H9 (cell line): ENCODE measurements around the gene MYOM3. TPM values are rescaled to one million over a fixed set of nuclear protein-coding genes. Genes with fewer than 3 reads are reported as not detected.

ENCODE experiments used
- DNase-seq: peaks from one replicate; pipeline ENCODE4 v3.0.0-alpha.2; 2017
- H2AFZ ChIP-seq: one replicate; pipeline ENCODE4 v1.6.1; 2013; ENCODE audit warnings: mild to moderate bottlenecking, low read length, control low read depth, moderate library complexity
- H2AK5ac ChIP-seq: 2 replicates; pipeline ENCODE4 v1.6.1; 2013; ENCODE audit warnings: low read length, control low read depth, mixed read lengths; ENCODE audit not compliant: insufficient read length
- H2BK120ac ChIP-seq: one replicate; pipeline ENCODE4 v1.6.1; 2013; ENCODE audit warnings: low read depth, mild to moderate bottlenecking, low read length, control low read depth, inconsistent platforms; ENCODE audit not compliant: poor library complexity, severe bottlenecking
- H2BK12ac ChIP-seq: 2 replicates; pipeline ENCODE4 v1.6.1; 2013; ENCODE audit warnings: low read length, control low read depth, mixed read lengths, low read depth; ENCODE audit not compliant: insufficient read length
- H2BK15ac ChIP-seq: 2 replicates; pipeline ENCODE4 v1.6.1; 2013; ENCODE audit warnings: low read depth, low read length, control low read depth
- H2BK20ac ChIP-seq: one replicate; pipeline ENCODE4 v1.6.1; 2013; ENCODE audit warnings: low read depth, mild to moderate bottlenecking, low read length, control low read depth, inconsistent platforms; ENCODE audit not compliant: poor library complexity, severe bottlenecking
- H2BK5ac ChIP-seq: 2 replicates; pipeline ENCODE4 v1.6.1; 2013; ENCODE audit warnings: low read length, control low read depth, mixed read lengths; ENCODE audit not compliant: insufficient read length
- H3K14ac ChIP-seq: 2 replicates; pipeline ENCODE4 v1.6.1; 2013; ENCODE audit warnings: low read length, control low read depth; ENCODE audit not compliant: insufficient read depth
- H3K18ac ChIP-seq: 2 replicates; pipeline ENCODE4 v1.6.1; 2013; ENCODE audit warnings: low read depth, mild to moderate bottlenecking, mixed read lengths, low read length, control low read depth; ENCODE audit not compliant: insufficient read length
- H3K23ac ChIP-seq: 2 replicates; pipeline ENCODE4 v1.6.1; 2013; ENCODE audit warnings: low read length, control low read depth, mixed read lengths, low read depth; ENCODE audit not compliant: insufficient read length
- H3K23me2 ChIP-seq: 2 replicates; pipeline ENCODE4 v1.6.1; 2013; ENCODE audit warnings: low read depth, mild to moderate bottlenecking, mixed read lengths, low read length, control low read depth; ENCODE audit not compliant: insufficient read length, poor library complexity, severe bottlenecking
- H3K27ac ChIP-seq: 2 replicates; pipeline ENCODE4 v1.5.1; 2013; ENCODE audit warnings: low read length, control low read depth, mixed read lengths, low read depth; ENCODE audit not compliant: insufficient read length
- H3K27me3 ChIP-seq: 2 replicates; pipeline ENCODE4 v1.6.1; 2013; ENCODE audit warnings: low read length, control low read depth, inconsistent platforms; ENCODE audit not compliant: insufficient read depth
- H3K4ac ChIP-seq: 2 replicates; pipeline ENCODE4 v1.6.1; 2013; ENCODE audit warnings: low read depth, mild to moderate bottlenecking, control low read depth, inconsistent platforms, low read length, moderate library complexity
- H3K4me1 ChIP-seq: 2 replicates; pipeline ENCODE4 v1.6.1; 2013; ENCODE audit warnings: low read length, control low read depth, inconsistent platforms; ENCODE audit not compliant: insufficient read depth
- H3K4me2 ChIP-seq: 2 replicates; pipeline ENCODE4 v1.6.1; 2013; ENCODE audit warnings: low read length, control low read depth, mixed read lengths; ENCODE audit not compliant: insufficient read length, insufficient read depth
- H3K56ac ChIP-seq: 2 replicates; pipeline ENCODE4 v1.6.1; 2013; ENCODE audit warnings: low read depth, mild to moderate bottlenecking, mixed read lengths, low read length, control low read depth; ENCODE audit not compliant: insufficient read length
- H3K79me1 ChIP-seq: 2 replicates; pipeline ENCODE4 v1.6.1; 2013; ENCODE audit warnings: low read depth, mild to moderate bottlenecking, moderate library complexity, low read length, control low read depth, inconsistent platforms; ENCODE audit not compliant: insufficient read depth, poor library complexity, severe bottlenecking
- H3K79me2 ChIP-seq: 2 replicates; pipeline ENCODE4 v1.6.1; 2013; ENCODE audit warnings: low read length, control low read depth, inconsistent platforms; ENCODE audit not compliant: insufficient read depth
- H3K9ac ChIP-seq: 2 replicates; pipeline ENCODE4 v1.6.1; 2013; ENCODE audit warnings: low read length, control low read depth, mixed read lengths; ENCODE audit not compliant: insufficient read length; ENCODE audit errors: extremely low read depth
- H3K9me3 ChIP-seq: one replicate; pipeline ENCODE4 v1.6.1; 2013; ENCODE audit warnings: low read depth, low read length, inconsistent platforms; ENCODE audit not compliant: control insufficient read depth
- H3T11ph ChIP-seq: one replicate; pipeline ENCODE4 v1.6.1; 2013; ENCODE audit warnings: mild to moderate bottlenecking, low read length, control low read depth, inconsistent platforms
- H4K20me1 ChIP-seq: one replicate; pipeline ENCODE4 v1.6.1; 2013; ENCODE audit not compliant: control insufficient read depth, insufficient read length, insufficient read depth
- H4K5ac ChIP-seq: 2 replicates; pipeline ENCODE4 v1.6.1; 2013; ENCODE audit warnings: low read depth, mild to moderate bottlenecking, mixed read lengths, low read length, control low read depth; ENCODE audit not compliant: insufficient read length
- H4K8ac ChIP-seq: replicated peaks from 2 replicates; pipeline ENCODE4 v1.6.1; 2013; ENCODE audit warnings: low read length, control low read depth, mixed read lengths, low read depth; ENCODE audit not compliant: insufficient read length
- H4K91ac ChIP-seq: 2 replicates; pipeline ENCODE4 v1.6.1; 2013; ENCODE audit warnings: low read depth, mild to moderate bottlenecking, moderate library complexity, mixed read lengths, low read length, control low read depth; ENCODE audit not compliant: insufficient read length
- H3K27ac Mint-ChIP-seq, 3 experiments: 2 replicates in 2 of 3; 3 replicates in 1 of 3; pipeline ENCODE4 v1.8.0; 2020 to 2021; ENCODE audit warnings: mixed read lengths in 3 of 3, mild to moderate bottlenecking in 1 of 3, moderate library complexity in 1 of 3
- H3K27me3 Mint-ChIP-seq: 2 replicates; pipeline ENCODE4 v1.8.0; 2021; ENCODE audit warnings: low read depth, mild to moderate bottlenecking, moderate library complexity, mixed read lengths
- H3K36me3 Mint-ChIP-seq, 3 experiments: 2 replicates in 2 of 3; 3 replicates in 1 of 3; pipeline ENCODE4 v1.8.0; 2020 to 2021; ENCODE audit warnings: low read depth in 3 of 3, mixed read lengths in 3 of 3; ENCODE audit not compliant: insufficient read depth in 1 of 3
- H3K4me1 Mint-ChIP-seq, 2 experiments: 2 replicates each; pipeline ENCODE4 v1.8.0; 2020; ENCODE audit warnings: mixed read lengths in 2 of 2
- H3K4me3 Mint-ChIP-seq, 2 experiments: 2 replicates in 1 of 2; 3 replicates in 1 of 2; pipeline ENCODE4 v1.8.0; 2020 to 2021; ENCODE audit warnings: mild to moderate bottlenecking in 2 of 2, mixed read lengths in 2 of 2, moderate library complexity in 1 of 2
- H3K9me3 Mint-ChIP-seq, 2 experiments: 2 replicates in 1 of 2; 3 replicates in 1 of 2; pipeline ENCODE4 v1.8.0; 2020; ENCODE audit warnings: mild to moderate bottlenecking in 2 of 2, mixed read lengths in 2 of 2, moderate library complexity in 1 of 2
- WGBS: extraction: QIAGEN DNeasy Blood & Tissue Kit; methylation state at CpG from one replicate; pipeline ENCODE4 v1.1.7; 2013; ENCODE audit warnings: missing lambda C conversion rate, low lambda C conversion rate, mixed read lengths; ENCODE audit not compliant: insufficient read length; ENCODE audit errors: extremely low coverage; 5-methylcytosine and 5-hydroxymethylcytosine counted together
- total RNA-seq: library from RNA; stranded (reverse); gene quantifications from 2 replicates; pipeline ENCODE4 v1.2.1, GENCODE V29; 2021
- TF ChIP-seq, protein P1 (sequence below): fragments of 200-600 bp; sonication (generic); conservative IDR thresholded peaks from 3 replicates; pipeline ENCODE4 v1.8.0; 2021; ENCODE audit warnings: antibody characterized with exemption, mild to moderate bottlenecking

The MYOM3 gene
- total RNA-seq, 1 experiment from 2014 or later: 0.11 TPM

GRCh38 chr1:24151175-24151533 is 39.2 kb upstream of the MYOM3 start:
- Mint-ChIP-seq H3K9me3 (no peaks in the 10 kb centered on the region; a peak in 1 of 5 replicates), H3K27me3 (no peaks in the 10 kb centered on the region; the same call in 1 of the 2 replicates), H3K4me1 (peaks cover 46 to 51% of the 10 kb centered on the region in 2 experiments), H3K4me3 (peak overlapping the region; percentile 53 to 78), H3K27ac (peak overlapping the region; percentile 90 to 98 (median 98)), H3K36me3 (peaks cover 2 to 12% (median 10%) of the 10 kb centered on the region in 3 experiments; a peak in 6 of 7 replicates)
- peak overlapping the region; percentile 59 for H3K4me2 ChIP-seq
- H2BK15ac ChIP-seq: no peak overlapping the region
- no peak overlapping the region for H2BK12ac ChIP-seq
- peak overlapping the region; percentile 100 for H3T11ph ChIP-seq
- H4K8ac ChIP-seq: peak overlapping the region; percentile 92
- peak; percentile 96 for DNase-seq
- H3K79me2 ChIP-seq: no peaks in the 10 kb centered on the region
- peak overlapping the region; percentile 100 for H2BK120ac ChIP-seq
- H2AFZ ChIP-seq: no peak overlapping the region
- no peak overlapping the region for H2BK20ac ChIP-seq
- H4K5ac ChIP-seq: peak overlapping the region; percentile 100
- H2BK5ac ChIP-seq: peak overlapping the region; percentile 87
- H3K4ac ChIP-seq: peak overlapping the region; percentile 100; the same call in 1 of the 2 replicates
- no peaks in the 10 kb centered on the region for H3K27me3 ChIP-seq
- no peaks in the 10 kb centered on the region; the same call in 1 of the 2 replicates for H3K4me1 ChIP-seq
- peak overlapping the region; percentile 95 for H3K56ac ChIP-seq
- no CpG with 5 or more reads among the region's 12 CpGs for WGBS
- H3K14ac ChIP-seq: peak overlapping the region; percentile 98; the same call in 1 of the 2 replicates
- peak overlapping the region; percentile 93 for H4K91ac ChIP-seq
- peak overlapping the region; percentile 100 for H3K9ac ChIP-seq
- H3K23me2 ChIP-seq: peaks cover 5% of the 10 kb centered on the region
- TF ChIP-seq, protein P1, sequence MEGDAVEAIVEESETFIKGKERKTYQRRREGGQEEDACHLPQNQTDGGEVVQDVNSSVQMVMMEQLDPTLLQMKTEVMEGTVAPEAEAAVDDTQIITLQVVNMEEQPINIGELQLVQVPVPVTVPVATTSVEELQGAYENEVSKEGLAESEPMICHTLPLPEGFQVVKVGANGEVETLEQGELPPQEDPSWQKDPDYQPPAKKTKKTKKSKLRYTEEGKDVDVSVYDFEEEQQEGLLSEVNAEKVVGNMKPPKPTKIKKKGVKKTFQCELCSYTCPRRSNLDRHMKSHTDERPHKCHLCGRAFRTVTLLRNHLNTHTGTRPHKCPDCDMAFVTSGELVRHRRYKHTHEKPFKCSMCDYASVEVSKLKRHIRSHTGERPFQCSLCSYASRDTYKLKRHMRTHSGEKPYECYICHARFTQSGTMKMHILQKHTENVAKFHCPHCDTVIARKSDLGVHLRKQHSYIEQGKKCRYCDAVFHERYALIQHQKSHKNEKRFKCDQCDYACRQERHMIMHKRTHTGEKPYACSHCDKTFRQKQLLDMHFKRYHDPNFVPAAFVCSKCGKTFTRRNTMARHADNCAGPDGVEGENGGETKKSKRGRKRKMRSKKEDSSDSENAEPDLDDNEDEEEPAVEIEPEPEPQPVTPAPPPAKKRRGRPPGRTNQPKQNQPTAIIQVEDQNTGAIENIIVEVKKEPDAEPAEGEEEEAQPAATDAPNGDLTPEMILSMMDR: no peak
- H3K18ac ChIP-seq: peak overlapping the region; percentile 100
- no peak overlapping the region for H2AK5ac ChIP-seq
- peak overlapping the region; percentile 99 for H3K27ac ChIP-seq
- no peaks in the 10 kb centered on the region for H3K9me3 ChIP-seq
- H3K79me1 ChIP-seq: no peaks in the 10 kb centered on the region
- no peak overlapping the region for H3K23ac ChIP-seq
- no peaks in the 10 kb centered on the region for H4K20me1 ChIP-seq
